ENCODE results near the gene CUBN. TPM values are rescaled to one million over a fixed set of nuclear protein-coding genes. Genes with fewer than 3 reads are reported as not detected.

CUBN gene
- total RNA-seq, 1 donor = 1.1 TPM

GRCh38 chr10:16893664-16894063, 235.9 kb downstream of the CUBN start:
- no peaks in the 10 kb centered on the region for H3K79me2 ChIP-seq (ENCODE audit: insufficient read depth, low read length)
- H3K4me3 ChIP-seq (ENCODE audit: insufficient read depth, low read length) = no peak overlapping the region
- no peak overlapping the region for H3K4me2 ChIP-seq (ENCODE audit: insufficient read depth, low read length)
- H3K36me3 ChIP-seq (ENCODE audit: insufficient read depth, low read length) = no peaks in the 10 kb centered on the region
- H3K27ac ChIP-seq (ENCODE audit: low read depth, low read length) = no peak overlapping the region
- TF ChIP-seq CTCF (IDR thresholded peaks at IDR 0.05; ENCODE audit: extremely low read depth, low read depth, low read length) = no peak
- no peak overlapping the region for H2AFZ ChIP-seq (ENCODE audit: low read length)
- no peak for DNase-seq (ENCODE audit: insufficient read length, low spot score, missing footprints)
- H3K4me1 ChIP-seq (ENCODE audit: insufficient read depth, low read length) = peaks cover 13% of the 10 kb centered on the region
- H3K9me3 ChIP-seq (ENCODE audit: low read depth, low read length) = no peaks in the 10 kb centered on the region
- no peaks in the 10 kb centered on the region for H3K27me3 ChIP-seq (ENCODE audit: insufficient read depth, low read length)
- no peaks in the 10 kb centered on the region for H4K20me1 ChIP-seq (ENCODE audit: insufficient read depth, low read length)

DNA sequence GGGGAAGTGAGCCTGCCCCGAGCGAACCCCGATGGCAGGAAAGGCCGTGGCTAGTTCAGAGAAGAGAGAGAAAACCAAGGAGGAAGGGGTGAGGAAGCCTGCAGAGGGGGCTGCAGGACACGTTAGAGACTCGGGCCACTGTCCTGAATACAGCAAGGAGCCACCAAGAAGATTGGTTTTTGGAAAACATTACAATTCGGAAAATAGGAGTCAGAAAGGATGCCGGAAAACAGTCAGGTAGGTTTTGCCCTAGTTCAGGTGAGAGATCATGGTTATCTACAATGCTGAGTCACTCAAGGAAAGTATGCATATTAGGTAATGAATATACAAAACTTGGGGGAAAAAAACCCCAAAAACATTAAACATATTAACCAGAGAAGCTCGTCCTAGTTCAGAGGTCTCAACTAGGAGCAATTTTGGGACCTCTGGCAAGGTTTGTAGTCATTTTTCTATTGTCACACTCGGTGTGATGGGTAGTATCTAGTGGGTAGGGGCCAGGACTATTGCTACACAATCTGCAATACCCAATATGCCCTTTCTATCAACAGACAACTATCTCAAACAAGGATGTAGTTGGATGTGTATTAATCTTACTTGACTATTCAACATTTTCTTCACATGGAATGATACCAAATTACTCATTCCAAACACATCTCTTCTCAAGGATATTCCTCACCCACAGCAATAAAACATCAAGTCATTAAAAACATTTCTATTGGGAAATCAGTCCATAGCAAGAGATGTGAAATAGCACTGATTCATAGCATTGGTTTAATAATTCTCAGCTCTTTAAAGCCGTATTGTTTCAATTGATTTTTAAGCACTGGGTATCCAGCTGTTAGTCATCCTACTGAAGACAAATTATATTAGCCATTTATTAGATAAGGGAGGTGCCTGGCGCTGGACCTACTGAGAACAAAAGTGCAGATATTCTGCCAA, 238.0 kb downstream of the CUBN start:
- peak; percentile 74 for DNase-seq (ENCODE audit: insufficient read length, low spot score, missing footprints)
- peaks cover 23% of the 10 kb centered on the region for H3K4me1 ChIP-seq (ENCODE audit: insufficient read depth, low read length)
- no peaks in the 10 kb centered on the region for H3K36me3 ChIP-seq (ENCODE audit: insufficient read depth, low read length)
- no peaks in the 10 kb centered on the region for H3K79me2 ChIP-seq (ENCODE audit: insufficient read depth, low read length)
- TF ChIP-seq CTCF (IDR thresholded peaks at IDR 0.05; ENCODE audit: extremely low read depth, low read depth, low read length) = peak; percentile 54
- peak overlapping the region; percentile 54 for H2AFZ ChIP-seq (ENCODE audit: low read length)
- peak overlapping the region; percentile 60 for H3K27ac ChIP-seq (ENCODE audit: low read depth, low read length)
- no peaks in the 10 kb centered on the region for H4K20me1 ChIP-seq (ENCODE audit: insufficient read depth, low read length)
- peak overlapping the region; percentile 32 for H3K4me3 ChIP-seq (ENCODE audit: insufficient read depth, low read length)
- H3K4me2 ChIP-seq (ENCODE audit: insufficient read depth, low read length) = peak overlapping the region; percentile 51
- H3K9me3 ChIP-seq (ENCODE audit: low read depth, low read length) = no peaks in the 10 kb centered on the region
- no peaks in the 10 kb centered on the region for H3K27me3 ChIP-seq (ENCODE audit: insufficient read depth, low read length)

DNA sequence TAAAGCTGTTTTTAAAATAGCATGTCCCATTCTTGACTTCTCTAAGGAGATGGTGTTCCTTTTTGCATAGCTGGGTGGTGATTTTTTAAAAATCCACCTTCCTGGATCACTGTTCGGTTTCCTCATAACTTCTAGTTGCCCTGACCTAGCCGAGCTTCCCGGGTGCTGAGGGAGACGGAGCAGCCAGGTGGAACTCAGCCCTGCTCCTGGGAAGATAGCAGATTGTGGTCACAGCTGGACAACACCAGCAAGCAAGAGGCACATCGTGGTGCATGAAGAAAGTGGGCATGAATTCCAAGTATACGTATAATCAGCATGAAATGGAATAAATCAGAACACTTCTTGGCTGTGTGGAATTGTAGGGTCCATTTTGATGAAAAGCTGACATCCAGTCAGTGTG, 238.9 kb downstream of the CUBN start:
- no peaks in the 10 kb centered on the region for H4K20me1 ChIP-seq (ENCODE audit: insufficient read depth, low read length)
- H3K27ac ChIP-seq (ENCODE audit: low read depth, low read length) = peak overlapping the region; percentile 60
- no peaks in the 10 kb centered on the region for H3K36me3 ChIP-seq (ENCODE audit: insufficient read depth, low read length)
- peak overlapping the region; percentile 32 for H3K4me3 ChIP-seq (ENCODE audit: insufficient read depth, low read length)
- H2AFZ ChIP-seq (ENCODE audit: low read length) = peak overlapping the region; percentile 54
- H3K4me1 ChIP-seq (ENCODE audit: insufficient read depth, low read length) = peaks cover 23% of the 10 kb centered on the region
- H3K27me3 ChIP-seq (ENCODE audit: insufficient read depth, low read length) = no peaks in the 10 kb centered on the region
- no peak for TF ChIP-seq CTCF (IDR thresholded peaks at IDR 0.05; ENCODE audit: extremely low read depth, low read depth, low read length)
- no peaks in the 10 kb centered on the region for H3K9me3 ChIP-seq (ENCODE audit: low read depth, low read length)
- peak; percentile 48 for DNase-seq (ENCODE audit: insufficient read length, low spot score, missing footprints)
- H3K79me2 ChIP-seq (ENCODE audit: insufficient read depth, low read length) = no peaks in the 10 kb centered on the region
- peak overlapping the region; percentile 51 for H3K4me2 ChIP-seq (ENCODE audit: insufficient read depth, low read length)

DNA sequence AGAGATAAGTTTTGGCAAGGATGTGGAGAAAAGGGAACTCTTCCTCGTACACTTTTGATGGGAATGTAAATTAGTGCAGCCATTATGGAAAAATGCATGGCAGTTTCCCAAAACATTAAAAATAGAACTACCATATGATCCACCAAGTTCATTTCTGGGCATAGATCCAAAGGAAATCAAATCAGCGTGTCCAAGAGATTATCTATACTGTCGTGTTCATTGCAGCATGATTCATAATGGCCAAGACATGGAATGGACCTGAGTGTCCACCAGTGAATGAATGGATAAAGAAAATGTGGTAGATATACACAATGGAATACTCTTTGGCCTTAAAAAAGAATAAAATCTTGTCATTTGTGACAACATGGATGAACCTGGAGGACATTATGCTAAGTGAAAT, 242.0 kb downstream of the CUBN start:
- H4K20me1 ChIP-seq (ENCODE audit: insufficient read depth, low read length) = no peaks in the 10 kb centered on the region
- no peaks in the 10 kb centered on the region for H3K79me2 ChIP-seq (ENCODE audit: insufficient read depth, low read length)
- no peak overlapping the region for H3K27ac ChIP-seq (ENCODE audit: low read depth, low read length)
- H2AFZ ChIP-seq (ENCODE audit: low read length) = no peak overlapping the region
- no peaks in the 10 kb centered on the region for H3K9me3 ChIP-seq (ENCODE audit: low read depth, low read length)
- H3K4me3 ChIP-seq (ENCODE audit: insufficient read depth, low read length) = no peak overlapping the region
- no peaks in the 10 kb centered on the region for H3K36me3 ChIP-seq (ENCODE audit: insufficient read depth, low read length)
- no peak for DNase-seq (ENCODE audit: insufficient read length, low spot score, missing footprints)
- peaks cover 22% of the 10 kb centered on the region for H3K4me1 ChIP-seq (ENCODE audit: insufficient read depth, low read length)
- peak overlapping the region; percentile 11 for H3K4me2 ChIP-seq (ENCODE audit: insufficient read depth, low read length)
- H3K27me3 ChIP-seq (ENCODE audit: insufficient read depth, low read length) = no peaks in the 10 kb centered on the region
- no peak for TF ChIP-seq CTCF (IDR thresholded peaks at IDR 0.05; ENCODE audit: extremely low read depth, low read depth, low read length)
